ENCODE measurements around the gene SBF2.
A peak's percentile ranks its signal among the peaks of the same experiment; 100 is the strongest.

SBF2 gene

DNA sequence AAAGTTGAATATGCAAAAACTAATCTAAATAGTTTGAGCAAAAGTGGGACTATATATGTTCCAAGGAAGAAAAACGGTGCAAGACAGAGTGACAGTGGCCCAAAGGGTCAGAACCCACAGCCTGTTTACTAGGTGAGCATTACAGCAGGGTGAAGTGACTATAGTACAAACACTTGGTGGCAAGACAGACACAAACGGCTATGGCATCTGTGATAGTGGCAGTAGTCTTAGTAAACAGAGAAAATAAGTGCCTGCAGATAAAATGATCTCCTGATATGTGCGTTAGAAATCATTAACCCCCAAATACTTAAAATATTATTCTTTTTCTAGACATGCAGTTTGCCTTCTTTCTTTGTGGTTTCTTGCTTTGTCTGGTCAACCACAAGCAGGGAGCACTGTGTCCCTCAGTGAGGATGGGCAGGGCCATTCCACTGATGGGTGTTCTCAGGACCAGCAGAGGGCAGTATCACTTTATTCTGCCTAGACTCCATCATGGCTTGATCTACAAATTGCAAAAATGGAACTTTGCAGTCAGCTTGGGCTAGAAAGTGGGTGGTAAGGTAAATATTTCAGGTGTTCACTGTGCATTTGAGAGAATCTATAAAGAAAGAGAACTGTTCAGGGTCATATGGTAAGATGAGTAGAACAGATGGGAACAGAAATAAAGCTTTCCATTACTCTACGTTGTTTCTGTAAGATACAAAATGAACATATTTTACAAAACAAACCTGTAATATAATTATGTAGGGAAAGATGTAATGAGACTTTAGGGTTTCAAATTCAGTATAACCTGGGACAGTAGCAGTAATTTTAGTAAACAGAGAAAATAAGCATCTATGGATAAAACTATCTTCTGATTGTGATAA is 431.9 kb downstream of the SBF2 start:
- H3K4me3 ChIP-seq (ENCODE audit: low read depth, low read length), result no peak overlapping the region
- peak; percentile 80 for DNase-seq (ENCODE audit: low read depth, low spot score)
- in situ Hi-C loops (cut with HindIII; ENCODE audit: low sequenced_read_pairs), result no loop called here
- TF ChIP-seq, protein P1, sequence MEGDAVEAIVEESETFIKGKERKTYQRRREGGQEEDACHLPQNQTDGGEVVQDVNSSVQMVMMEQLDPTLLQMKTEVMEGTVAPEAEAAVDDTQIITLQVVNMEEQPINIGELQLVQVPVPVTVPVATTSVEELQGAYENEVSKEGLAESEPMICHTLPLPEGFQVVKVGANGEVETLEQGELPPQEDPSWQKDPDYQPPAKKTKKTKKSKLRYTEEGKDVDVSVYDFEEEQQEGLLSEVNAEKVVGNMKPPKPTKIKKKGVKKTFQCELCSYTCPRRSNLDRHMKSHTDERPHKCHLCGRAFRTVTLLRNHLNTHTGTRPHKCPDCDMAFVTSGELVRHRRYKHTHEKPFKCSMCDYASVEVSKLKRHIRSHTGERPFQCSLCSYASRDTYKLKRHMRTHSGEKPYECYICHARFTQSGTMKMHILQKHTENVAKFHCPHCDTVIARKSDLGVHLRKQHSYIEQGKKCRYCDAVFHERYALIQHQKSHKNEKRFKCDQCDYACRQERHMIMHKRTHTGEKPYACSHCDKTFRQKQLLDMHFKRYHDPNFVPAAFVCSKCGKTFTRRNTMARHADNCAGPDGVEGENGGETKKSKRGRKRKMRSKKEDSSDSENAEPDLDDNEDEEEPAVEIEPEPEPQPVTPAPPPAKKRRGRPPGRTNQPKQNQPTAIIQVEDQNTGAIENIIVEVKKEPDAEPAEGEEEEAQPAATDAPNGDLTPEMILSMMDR (IDR thresholded peaks at IDR 0.05; ENCODE audit: low read depth, low read length), result peak; percentile 77

DNA sequence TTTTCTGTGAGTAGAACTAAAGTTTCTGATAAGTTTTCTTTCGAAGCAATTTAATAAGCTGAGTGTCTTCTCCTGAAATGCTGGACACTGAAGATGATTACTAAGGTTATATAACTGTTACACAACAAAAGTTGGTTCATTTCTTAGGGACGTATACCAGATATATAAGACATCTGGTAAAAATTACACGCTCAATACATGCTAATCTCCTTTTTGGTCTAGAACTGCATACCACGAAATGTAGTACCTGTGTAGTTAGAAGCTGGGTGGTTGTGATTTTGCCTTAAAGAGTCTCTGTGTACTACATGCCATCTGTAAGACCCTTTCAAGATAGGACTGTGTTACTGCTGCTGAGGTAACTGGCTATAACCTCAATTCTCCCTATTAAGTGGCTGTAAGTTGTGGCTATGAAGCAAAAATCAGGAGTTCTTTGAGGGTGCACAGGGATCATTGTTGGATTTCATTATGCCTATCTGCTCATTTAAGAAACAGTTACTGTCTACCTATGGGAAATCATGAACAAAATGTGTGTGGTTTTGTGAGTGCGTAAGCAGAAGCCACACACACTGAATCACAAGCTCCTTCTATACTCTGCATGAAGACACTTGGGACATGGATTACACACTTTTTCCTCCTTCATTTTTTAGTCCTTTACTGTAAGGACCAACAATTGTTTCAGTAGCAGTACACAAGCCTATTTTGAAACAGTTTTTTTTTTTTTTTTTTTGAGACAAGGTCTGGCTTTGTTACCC is 434.3 kb downstream of the SBF2 start:
- H3K4me3 ChIP-seq (ENCODE audit: low read depth, low read length), result no peak overlapping the region
- DNase-seq (ENCODE audit: low read depth, low spot score), result peak; percentile 79
- in situ Hi-C loops (cut with HindIII; ENCODE audit: low sequenced_read_pairs), result no loop called here
- TF ChIP-seq, protein P1 (IDR thresholded peaks at IDR 0.05; ENCODE audit: low read depth, low read length), result no peak

DNA sequence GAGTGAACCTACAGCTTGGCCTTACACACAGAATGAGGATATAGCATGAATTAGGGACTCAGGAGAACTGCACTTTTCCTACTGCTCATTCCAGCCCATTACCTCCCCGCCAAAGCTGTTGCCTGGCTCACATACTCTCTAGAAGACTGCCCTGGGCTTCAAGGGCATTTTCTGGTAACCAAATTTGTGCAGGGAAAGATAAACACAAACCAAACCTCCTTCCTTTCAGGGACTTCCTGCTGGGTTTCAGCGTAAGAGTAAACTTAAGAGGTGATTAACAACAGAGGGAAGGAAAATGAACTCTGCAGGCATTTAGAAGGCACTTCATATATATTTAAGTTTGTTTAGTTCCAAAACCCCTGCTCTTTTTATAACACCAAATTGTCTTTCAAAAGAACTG is 435.2 kb downstream of the SBF2 start:
- in situ Hi-C loops (cut with HindIII; ENCODE audit: low sequenced_read_pairs), result no loop called here
- H3K4me3 ChIP-seq (ENCODE audit: low read depth, low read length), result no peak overlapping the region

DNA sequence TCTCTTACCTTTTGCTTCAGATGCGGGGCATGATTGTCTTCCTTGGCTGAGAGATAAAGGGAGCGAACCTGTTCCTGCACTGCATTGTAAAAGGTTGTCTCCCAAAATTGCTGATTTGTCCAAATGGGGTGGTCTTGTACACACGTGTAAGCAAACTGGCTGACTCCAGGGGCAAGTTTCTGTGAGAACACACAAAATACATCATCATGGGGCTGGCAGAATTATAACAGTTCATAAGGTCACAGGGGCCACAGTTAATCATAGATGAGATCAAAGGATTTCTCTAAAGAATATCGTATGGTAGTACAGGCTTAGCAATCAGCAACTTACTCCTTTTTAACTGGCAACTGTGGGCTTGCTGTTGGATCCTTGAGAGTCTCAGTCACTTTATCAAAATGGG is 435.8 kb downstream of the SBF2 start:
- DNase-seq (ENCODE audit: low read depth, low spot score), result no peak
- no peak overlapping the region for H3K4me3 ChIP-seq (ENCODE audit: low read depth, low read length)
- in situ Hi-C loops (cut with HindIII; ENCODE audit: low sequenced_read_pairs), result no loop called here
- TF ChIP-seq, protein P1 (IDR thresholded peaks at IDR 0.05; ENCODE audit: low read depth, low read length), result no peak

More for the DNA sequence above, 435.2 kb downstream of the SBF2 start:
- TF ChIP-seq, protein P1 (IDR thresholded peaks at IDR 0.05; ENCODE audit: low read depth, low read length), result no peak
- peak; percentile 75 for DNase-seq (ENCODE audit: low read depth, low spot score)

DNA sequence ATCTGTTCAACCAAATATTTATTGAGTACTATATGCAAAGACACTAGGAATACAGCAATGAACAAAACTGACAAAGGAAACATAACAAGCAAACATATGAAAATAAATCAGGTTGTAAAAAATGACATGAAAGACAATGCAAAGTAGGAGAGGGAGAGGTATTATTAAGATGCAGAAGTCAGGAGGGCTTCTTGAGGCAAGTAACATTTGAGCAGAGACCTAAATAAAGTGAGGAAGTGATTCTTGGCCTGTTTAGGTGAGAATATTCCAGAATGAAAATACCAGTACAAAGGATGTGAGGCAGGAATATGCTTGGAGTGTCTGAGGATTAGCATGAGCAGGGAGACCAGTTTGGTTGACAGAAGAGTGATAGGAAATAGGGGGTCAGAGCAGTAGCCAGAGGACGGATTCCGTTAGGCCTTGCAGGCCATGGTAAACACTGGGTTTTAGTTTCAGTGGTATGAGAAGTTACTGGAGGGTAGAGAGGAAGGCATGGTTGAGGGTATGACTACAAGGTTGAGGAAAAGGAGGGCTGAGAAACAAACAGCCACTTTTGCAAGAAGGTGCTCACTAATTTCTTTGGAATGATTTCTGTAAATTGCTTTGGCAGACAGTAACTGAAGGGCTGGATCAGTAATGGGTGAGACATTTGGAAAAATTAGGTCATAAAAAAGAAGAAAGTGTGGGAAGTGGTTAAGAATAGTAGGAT is 438.3 kb downstream of the SBF2 start:
- in situ Hi-C loops (cut with HindIII; ENCODE audit: low sequenced_read_pairs), result no loop called here
- H3K4me3 ChIP-seq (ENCODE audit: low read depth, low read length), result no peak overlapping the region
- TF ChIP-seq, protein P1 (IDR thresholded peaks at IDR 0.05; ENCODE audit: low read depth, low read length), result no peak
- DNase-seq (ENCODE audit: low read depth, low spot score), result no peak

DNA sequence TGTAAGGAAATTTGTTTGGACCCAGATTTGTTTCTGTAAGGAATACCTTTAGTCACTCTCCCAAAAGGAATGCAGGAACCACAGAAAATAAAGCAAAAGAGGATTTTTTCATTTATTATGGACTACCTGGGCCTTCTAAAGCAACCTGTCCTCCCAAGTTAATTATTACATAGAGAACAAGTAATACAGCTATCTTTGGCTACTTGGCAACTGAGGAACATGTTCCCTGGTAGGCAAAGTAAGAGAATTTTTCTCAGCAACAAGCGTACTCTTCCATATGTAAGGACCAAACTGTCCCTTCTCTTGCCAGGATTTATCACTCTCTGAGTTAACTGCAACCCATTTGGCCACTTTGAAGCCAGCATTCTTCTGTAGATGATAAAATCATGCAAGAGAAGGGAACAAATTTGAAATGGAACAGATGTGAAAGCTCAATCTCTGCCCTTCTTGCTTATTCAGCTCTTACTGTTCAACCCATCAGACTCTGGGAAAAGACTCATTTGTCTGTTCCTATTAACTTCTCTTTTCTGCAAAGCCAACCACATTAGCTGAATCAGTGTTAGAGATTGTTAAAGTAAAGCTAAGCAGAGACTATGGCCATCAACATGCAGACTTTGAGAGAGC is 440.0 kb downstream of the SBF2 start:
- DNase-seq (ENCODE audit: low read depth, low spot score), result no peak
- in situ Hi-C loops (cut with HindIII; ENCODE audit: low sequenced_read_pairs), result no loop called here
- TF ChIP-seq, protein P1 (IDR thresholded peaks at IDR 0.05; ENCODE audit: low read depth, low read length), result no peak
- H3K4me3 ChIP-seq (ENCODE audit: low read depth, low read length), result no peak overlapping the region

Data from astrocyte of the spinal cord (primary cell).